Ishikawa (cell line): ENCODE measurements around the gene MBNL1.

Source experiments
- CEBPB ChIP-seq: IDR thresholded peaks from 2 replicates; pipeline ENCODE4 v1.6.1; 2012
- CREB1 ChIP-seq: IDR thresholded peaks from 2 replicates; pipeline ENCODE4 v1.6.1; 2012; ENCODE audit warnings: low read depth
- EGR1 ChIP-seq: IDR thresholded peaks from 2 replicates; pipeline ENCODE4 v1.6.1; 2012
- EP300 ChIP-seq: IDR thresholded peaks from 2 replicates; pipeline ENCODE4 v1.6.1; 2012; ENCODE audit warnings: borderline replicate concordance
- FOXM1 ChIP-seq: IDR thresholded peaks from 2 replicates; pipeline ENCODE4 v1.6.1; 2012; ENCODE audit warnings: low read depth, borderline replicate concordance
- NFIC ChIP-seq: IDR thresholded peaks from 2 replicates; pipeline ENCODE4 v1.6.1; 2012
- RAD21 ChIP-seq: IDR thresholded peaks from 2 replicates; pipeline ENCODE4 v1.6.1; 2012; ENCODE audit warnings: low read depth
- TAF1 ChIP-seq: IDR thresholded peaks from 2 replicates; pipeline ENCODE4 v1.6.1; 2012; ENCODE audit warnings: low read depth, mild to moderate bottlenecking
- TCF12 ChIP-seq: IDR thresholded peaks from 2 replicates; pipeline ENCODE4 v1.6.1; 2012; ENCODE audit warnings: low read depth
- TEAD4 ChIP-seq: IDR thresholded peaks from 2 replicates; pipeline ENCODE4 v1.6.1; 2012
- YY1 ChIP-seq: IDR thresholded peaks from 2 replicates; pipeline ENCODE4 v1.6.1; 2012; ENCODE audit warnings: low read depth
- ZBTB7A ChIP-seq: IDR thresholded peaks from 2 replicates; pipeline ENCODE4 v1.6.1; 2012; ENCODE audit warnings: low read depth
- TF ChIP-seq, protein P1 (sequence below): IDR thresholded peaks from 2 replicates; pipeline ENCODE4 v1.6.1; 2012
- TF ChIP-seq, protein P2 (sequence below): IDR thresholded peaks from 2 replicates; pipeline ENCODE4 v1.6.1; 2012; ENCODE audit warnings: low read depth, mild to moderate bottlenecking
- TF ChIP-seq, protein P3 (sequence below): IDR thresholded peaks from 2 replicates; pipeline ENCODE4 v1.6.1; 2012

Gene MBNL1

DNA sequence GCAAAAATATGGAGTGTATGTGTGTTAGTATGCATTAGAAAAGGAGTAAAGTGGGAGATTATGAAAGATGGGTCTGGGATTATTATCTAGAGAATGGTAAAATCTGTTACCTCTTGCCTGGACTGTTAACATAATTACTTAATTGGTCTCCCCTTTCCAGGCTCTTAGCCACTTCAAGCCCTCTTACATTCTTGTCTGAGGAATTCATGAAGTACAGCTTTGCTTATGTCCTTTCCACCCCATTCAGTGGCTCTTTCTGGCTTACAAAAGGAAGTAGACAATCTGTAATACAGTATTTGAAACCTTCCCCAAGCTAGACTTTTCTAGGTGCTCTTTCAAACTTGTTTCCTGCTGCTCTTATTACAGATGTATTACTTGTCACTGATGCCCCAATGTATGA lies 129.8 kb downstream of the MBNL1 start:
- TF ChIP-seq, protein P1, sequence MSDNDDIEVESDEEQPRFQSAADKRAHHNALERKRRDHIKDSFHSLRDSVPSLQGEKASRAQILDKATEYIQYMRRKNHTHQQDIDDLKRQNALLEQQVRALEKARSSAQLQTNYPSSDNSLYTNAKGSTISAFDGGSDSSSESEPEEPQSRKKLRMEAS = no peak
- TF ChIP-seq ZBTB7A = no peak
- TF ChIP-seq EP300 = no peak
- no peak for TF ChIP-seq YY1
- TF ChIP-seq NFIC = no peak
- TF ChIP-seq, protein P2, sequence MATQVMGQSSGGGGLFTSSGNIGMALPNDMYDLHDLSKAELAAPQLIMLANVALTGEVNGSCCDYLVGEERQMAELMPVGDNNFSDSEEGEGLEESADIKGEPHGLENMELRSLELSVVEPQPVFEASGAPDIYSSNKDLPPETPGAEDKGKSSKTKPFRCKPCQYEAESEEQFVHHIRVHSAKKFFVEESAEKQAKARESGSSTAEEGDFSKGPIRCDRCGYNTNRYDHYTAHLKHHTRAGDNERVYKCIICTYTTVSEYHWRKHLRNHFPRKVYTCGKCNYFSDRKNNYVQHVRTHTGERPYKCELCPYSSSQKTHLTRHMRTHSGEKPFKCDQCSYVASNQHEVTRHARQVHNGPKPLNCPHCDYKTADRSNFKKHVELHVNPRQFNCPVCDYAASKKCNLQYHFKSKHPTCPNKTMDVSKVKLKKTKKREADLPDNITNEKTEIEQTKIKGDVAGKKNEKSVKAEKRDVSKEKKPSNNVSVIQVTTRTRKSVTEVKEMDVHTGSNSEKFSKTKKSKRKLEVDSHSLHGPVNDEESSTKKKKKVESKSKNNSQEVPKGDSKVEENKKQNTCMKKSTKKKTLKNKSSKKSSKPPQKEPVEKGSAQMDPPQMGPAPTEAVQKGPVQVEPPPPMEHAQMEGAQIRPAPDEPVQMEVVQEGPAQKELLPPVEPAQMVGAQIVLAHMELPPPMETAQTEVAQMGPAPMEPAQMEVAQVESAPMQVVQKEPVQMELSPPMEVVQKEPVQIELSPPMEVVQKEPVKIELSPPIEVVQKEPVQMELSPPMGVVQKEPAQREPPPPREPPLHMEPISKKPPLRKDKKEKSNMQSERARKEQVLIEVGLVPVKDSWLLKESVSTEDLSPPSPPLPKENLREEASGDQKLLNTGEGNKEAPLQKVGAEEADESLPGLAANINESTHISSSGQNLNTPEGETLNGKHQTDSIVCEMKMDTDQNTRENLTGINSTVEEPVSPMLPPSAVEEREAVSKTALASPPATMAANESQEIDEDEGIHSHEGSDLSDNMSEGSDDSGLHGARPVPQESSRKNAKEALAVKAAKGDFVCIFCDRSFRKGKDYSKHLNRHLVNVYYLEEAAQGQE = no peak

DNA sequence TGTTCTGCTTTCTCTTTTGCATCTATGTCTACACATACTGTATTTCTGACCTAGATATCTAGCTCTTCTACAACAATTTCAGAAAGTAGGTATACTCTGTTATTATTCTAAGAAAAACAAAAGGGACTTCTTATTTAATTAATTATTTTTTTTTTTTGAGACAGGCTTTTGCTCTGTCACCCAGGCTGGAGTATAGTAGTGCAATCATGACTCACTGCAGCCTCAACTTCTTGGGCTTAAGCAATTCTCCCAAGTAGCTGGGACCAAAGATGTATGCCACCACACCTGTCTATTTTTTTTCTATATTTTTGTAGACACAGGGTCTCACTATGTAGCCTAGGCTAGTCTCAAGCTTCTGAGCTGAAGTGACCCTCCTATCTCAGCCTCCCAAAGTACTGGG lies 130.6 kb downstream of the MBNL1 start:
- TF ChIP-seq NFIC (no peak), YY1 (no peak), TCF12 (no peak), CEBPB (no peak), CREB1 (no peak), EP300 (no peak), TAF1 (no peak), ZBTB7A (no peak), FOXM1 (no peak), RAD21 (no peak), TEAD4 (no peak), EGR1 (no peak)
- TF ChIP-seq, protein P2 = no peak
- TF ChIP-seq, protein P3, sequence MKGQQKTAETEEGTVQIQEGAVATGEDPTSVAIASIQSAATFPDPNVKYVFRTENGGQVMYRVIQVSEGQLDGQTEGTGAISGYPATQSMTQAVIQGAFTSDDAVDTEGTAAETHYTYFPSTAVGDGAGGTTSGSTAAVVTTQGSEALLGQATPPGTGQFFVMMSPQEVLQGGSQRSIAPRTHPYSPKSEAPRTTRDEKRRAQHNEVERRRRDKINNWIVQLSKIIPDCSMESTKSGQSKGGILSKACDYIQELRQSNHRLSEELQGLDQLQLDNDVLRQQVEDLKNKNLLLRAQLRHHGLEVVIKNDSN = no peak
- TF ChIP-seq, protein P1 = no peak

DNA sequence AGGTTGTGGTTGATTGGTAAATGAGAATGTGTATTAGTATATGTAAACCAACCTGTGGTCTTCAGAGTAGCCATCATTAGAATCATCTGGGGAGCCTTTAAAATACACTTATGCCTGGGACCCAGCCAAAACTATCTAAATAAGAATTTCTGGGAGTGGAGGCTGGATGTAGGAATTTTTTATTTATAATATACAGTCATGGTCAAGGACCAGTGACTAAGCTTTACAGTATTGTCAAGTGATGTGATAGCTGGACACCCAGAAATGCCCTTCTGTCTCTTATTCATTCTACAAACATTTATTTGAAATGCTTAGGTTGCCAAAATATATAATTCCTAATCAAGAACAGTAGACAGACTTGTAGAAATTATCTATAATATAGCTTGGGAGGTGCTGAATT lies 132.2 kb downstream of the MBNL1 start:
- TF ChIP-seq, protein P3 = no peak
- no peak for TF ChIP-seq CREB1
- TF ChIP-seq, protein P2 = no peak
- TF ChIP-seq EGR1 = no peak
- TF ChIP-seq YY1 = no peak
- TF ChIP-seq CEBPB = no peak
- no peak for TF ChIP-seq TAF1
- no peak for TF ChIP-seq EP300
- TF ChIP-seq TEAD4 = no peak
- TF ChIP-seq ZBTB7A = no peak
- TF ChIP-seq, protein P1 = no peak
- no peak for TF ChIP-seq RAD21
- TF ChIP-seq FOXM1 = no peak
- no peak for TF ChIP-seq TCF12
- TF ChIP-seq NFIC = no peak

DNA sequence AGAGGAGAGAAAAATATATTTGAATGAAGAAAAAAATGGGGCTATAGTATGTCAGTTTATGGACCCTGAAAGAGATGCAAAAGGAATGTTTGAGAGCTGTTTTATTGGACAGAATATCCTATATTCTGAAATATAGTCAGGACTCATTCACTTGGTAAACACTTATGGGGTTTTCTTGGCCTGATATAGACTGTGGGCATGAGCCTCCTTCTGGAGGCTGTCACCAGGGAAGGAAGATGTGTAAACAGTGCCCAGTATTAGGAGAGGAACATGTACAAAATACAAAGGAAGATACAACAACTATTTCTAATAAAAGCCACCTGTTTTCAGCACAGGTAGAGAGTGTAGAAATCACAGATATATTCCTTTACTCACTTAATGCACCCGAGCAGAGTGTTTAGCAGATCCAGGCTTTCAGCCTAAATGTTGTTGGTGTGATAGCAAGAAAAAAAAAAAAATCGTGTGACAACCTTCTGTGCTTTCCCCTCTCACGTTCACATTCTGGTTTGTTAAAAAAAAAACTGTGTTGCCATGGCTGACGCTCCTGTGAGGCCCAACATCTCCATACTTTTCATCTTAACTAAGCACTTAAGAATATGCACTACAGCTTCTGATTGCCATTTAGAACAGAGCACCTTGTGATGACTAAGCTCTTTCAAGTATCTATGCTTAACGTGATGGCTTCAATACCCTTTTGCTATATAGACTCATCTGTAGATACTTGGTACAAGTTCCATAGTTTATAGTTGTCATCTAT lies 134.1 kb downstream of the MBNL1 start:
- no peak for TF ChIP-seq NFIC
- no peak for TF ChIP-seq TCF12
- no peak for TF ChIP-seq CEBPB
- TF ChIP-seq TEAD4 = no peak
- TF ChIP-seq, protein P1 = no peak
